ENCODE results near the gene AAR2. TPM values are rescaled to one million over a fixed set of nuclear protein-coding genes. Genes with fewer than 3 reads are reported as not detected.

The AAR2 gene
- total RNA-seq, 2 experiments from 2014 or later: 20.5 to 22.7 TPM

DNA sequence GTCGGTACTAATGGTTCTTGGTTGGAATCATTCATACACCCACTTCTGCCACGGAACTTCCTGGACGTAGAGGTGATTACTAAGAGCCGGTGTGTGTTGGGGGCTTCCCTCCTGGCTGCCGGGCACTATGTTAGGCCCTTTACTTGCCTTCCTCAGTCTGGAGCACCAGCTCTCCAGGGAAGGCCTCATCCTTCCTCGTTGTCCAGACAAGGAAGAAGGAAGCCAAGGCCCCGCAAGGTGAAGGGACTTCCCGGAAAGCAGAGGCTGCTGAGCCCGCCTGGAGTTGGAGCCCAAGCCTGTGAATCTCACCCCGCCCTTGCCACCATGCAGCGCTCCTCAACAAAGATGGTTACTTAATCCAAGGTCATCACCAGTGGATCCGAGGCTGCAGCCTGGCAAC is 26.2 kb downstream of the AAR2 start:
- DNase-seq (no peak), ATAC-seq (no peak)
- Mint-ChIP-seq H3K9me3 (ENCODE audit: insufficient read depth) (no peaks in the 10 kb centered on the region), H3K36me3 (ENCODE audit: low read depth) (peaks cover 3% of the 10 kb centered on the region), H3K4me1 (ENCODE audit: low read depth) (no peaks in the 10 kb centered on the region), H3K4me3 (no peak overlapping the region), H3K27me3 (ENCODE audit: low read depth) (no peaks in the 10 kb centered on the region), H3K27ac (no peak overlapping the region)
- POLR2A ChIA-PET: no interaction called here
- CTCF ChIA-PET: no interaction called here

DNA sequence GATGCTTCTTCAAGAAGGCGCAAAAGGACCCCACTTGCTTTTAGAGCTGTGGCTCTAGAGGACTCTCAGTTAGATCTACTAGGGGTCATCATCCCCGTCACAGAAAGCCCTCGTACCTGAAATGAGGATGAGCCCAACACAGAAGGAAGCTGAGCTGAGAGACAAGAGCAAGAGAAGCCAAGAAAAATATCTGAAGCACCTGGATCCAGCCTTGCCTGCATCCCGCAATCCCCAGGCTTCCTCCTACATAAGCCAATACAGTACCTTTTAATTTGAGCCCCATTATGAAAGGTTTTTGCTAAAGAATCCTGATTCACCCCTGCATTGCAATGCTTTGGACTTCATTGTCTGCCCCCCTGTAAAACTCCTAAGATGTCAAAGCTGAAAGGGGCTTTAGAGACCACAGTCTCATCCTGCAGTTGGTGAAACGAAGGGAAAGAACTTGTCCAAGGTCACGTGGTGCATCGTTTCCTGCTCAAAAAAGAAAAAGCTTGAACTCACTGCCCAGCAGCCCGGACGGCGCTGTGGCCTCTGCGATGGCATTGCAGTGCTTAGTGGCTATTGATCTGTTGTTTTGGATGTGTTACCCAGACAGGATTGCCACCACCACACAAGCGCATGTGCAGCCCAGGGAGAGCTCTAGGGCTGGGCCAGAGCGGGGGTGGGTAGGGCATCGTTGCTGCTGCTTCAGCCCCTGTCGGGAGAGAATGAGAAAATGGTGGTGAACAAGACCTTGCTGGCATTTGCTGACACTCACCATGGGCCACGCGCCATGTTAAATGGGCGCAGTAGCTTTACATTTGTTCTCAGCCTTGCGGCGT is 28.4 kb downstream of the AAR2 start:
- ATAC-seq (no peak), DNase-seq (no peak)
- no peak overlapping the region for H3K4me3 Mint-ChIP-seq
- H3K36me3 Mint-ChIP-seq (ENCODE audit: low read depth): no peaks in the 10 kb centered on the region
- H3K27ac Mint-ChIP-seq: no peak overlapping the region
- no peaks in the 10 kb centered on the region for H3K27me3 Mint-ChIP-seq (ENCODE audit: low read depth)
- H3K4me1 Mint-ChIP-seq (ENCODE audit: low read depth): no peaks in the 10 kb centered on the region
- ChIA-PET CTCF (no interaction called here), POLR2A (interaction anchor here (0.6 kb wide), 1 partner anchor 245 kb away, joined by 4 read pairs; no protein-coding TSS in a partner anchor)
- no peaks in the 10 kb centered on the region for H3K9me3 Mint-ChIP-seq (ENCODE audit: insufficient read depth)

DNA sequence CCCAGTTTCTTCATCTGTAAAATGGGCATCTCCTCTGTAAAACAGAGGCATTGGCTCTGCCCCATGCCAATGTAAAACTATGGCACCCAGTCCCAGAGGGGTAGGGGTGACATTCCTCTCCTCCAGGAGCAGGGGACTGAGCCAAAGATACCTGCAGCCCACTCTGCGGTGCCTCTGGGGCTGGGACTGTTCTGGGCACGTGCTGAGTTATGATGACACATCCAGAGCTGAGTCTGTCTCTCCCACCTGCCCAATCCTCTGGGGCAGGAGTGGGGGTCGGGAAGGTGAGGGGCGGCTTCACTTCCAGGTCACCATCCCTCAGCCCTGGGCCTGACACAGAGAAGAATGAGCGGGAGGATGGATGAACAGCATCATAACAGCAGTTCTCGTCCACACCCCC is 29.9 kb downstream of the AAR2 start:
- no peak overlapping the region for H3K4me3 Mint-ChIP-seq
- ATAC-seq (no peak), DNase-seq (no peak)
- ChIA-PET CTCF (no interaction called here), POLR2A (no interaction called here)
- H3K27ac Mint-ChIP-seq: no peak overlapping the region
- H3K4me1 Mint-ChIP-seq (ENCODE audit: low read depth): no peaks in the 10 kb centered on the region
- no peaks in the 10 kb centered on the region for H3K36me3 Mint-ChIP-seq (ENCODE audit: low read depth)
- H3K27me3 Mint-ChIP-seq (ENCODE audit: low read depth): no peaks in the 10 kb centered on the region
- H3K9me3 Mint-ChIP-seq (ENCODE audit: insufficient read depth): no peaks in the 10 kb centered on the region

DNA sequence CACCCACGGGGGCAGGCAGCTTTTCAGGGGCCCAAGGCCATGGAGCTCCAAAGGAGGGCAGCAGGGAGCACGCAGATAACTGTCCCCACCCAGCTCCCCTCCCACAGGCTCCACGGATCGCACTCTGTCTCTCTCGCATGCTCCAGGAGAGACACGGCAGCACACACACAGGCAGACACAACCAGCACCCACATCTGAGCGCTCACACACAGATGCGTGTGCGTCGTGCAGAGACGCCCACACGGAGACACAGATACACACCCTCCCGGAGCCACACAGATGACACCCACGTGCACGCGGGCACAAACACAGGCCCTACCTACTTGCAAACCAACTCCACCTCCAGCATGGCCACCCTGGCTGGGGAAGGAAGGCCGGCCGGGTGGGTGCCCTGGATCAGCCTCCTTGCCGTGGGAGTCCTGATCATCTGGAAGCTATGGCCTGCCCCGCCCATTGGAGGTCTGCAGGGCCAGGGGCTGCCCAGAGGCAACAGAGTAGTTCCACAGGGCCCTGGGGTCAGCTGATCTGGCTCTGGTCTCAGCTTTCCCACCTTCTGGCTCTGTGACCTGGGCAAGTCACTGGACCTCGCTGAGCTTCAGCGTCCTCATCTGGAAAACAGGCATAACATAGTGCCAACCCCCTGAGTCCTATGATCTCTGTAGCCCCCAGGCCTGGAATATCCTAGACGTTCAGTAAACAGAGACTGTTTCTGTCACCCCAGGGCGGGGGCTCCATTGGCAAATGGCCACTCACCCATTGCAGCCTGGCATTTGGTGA is 31.5 kb downstream of the AAR2 start:
- CTCF ChIA-PET: interaction anchor here (2.2 kb wide), 1 partner anchor 66 kb away, joined by 5 read pairs; no protein-coding TSS in a partner anchor
- H3K36me3 Mint-ChIP-seq (ENCODE audit: low read depth): no peaks in the 10 kb centered on the region
- ATAC-seq (no peak), DNase-seq (no peak)
- no peaks in the 10 kb centered on the region for H3K9me3 Mint-ChIP-seq (ENCODE audit: insufficient read depth)
- no peaks in the 10 kb centered on the region for H3K27me3 Mint-ChIP-seq (ENCODE audit: low read depth)
- POLR2A ChIA-PET: no interaction called here
- H3K4me3 Mint-ChIP-seq: no peak overlapping the region
- no peaks in the 10 kb centered on the region for H3K4me1 Mint-ChIP-seq (ENCODE audit: low read depth)
- no peak overlapping the region for H3K27ac Mint-ChIP-seq

DNA sequence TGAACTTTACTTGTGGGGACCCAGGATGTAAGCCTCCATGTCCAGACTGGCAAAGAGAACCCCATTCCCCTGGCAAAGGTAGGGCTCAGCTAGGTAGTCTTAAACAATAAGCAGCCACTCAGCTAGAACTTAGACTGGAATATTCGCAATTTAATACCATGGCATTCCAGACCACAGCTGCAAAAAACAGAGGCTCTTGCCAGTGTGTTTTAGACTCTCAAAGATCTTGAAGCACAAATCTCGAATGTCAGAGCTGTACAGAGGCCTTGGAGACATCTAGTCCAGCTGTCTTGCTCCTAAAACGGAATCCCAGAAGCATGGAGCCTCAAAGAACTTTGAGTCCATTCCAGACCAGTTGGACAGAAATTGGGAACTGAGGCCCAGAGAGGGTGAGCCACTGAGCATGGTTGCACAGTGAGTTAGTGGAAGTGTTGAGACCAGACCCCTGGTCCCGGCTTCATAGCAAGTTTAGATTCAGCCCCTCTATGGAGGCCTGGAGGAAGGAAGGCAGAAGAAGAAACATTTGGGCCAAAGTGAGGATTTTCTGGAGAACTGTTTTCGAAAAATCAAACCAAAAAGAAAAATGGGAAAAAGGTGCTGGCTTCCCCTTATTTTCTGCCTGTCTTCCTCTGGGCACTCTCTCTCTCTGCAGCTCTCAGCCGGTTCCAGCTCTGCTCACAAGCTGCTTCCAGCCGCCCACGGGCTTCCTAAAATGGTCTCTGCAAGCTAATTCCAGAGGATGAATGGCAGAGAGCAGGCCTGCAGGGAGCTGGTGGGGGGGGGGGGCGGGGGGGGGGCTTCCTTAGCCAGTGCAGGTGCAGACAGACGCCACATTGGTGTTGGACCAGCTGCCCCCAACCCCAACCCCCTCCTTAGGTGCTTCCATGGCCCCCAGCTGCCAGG is 32.4 kb downstream of the AAR2 start:
- no peaks in the 10 kb centered on the region for H3K27me3 Mint-ChIP-seq (ENCODE audit: low read depth)
- H3K4me3 Mint-ChIP-seq: no peak overlapping the region
- H3K4me1 Mint-ChIP-seq (ENCODE audit: low read depth): no peaks in the 10 kb centered on the region
- ATAC-seq (no peak), DNase-seq (no peak)
- no peaks in the 10 kb centered on the region for H3K36me3 Mint-ChIP-seq (ENCODE audit: low read depth)
- POLR2A ChIA-PET: no interaction called here
- CTCF ChIA-PET: interaction anchor here (2.2 kb wide), 1 partner anchor 66 kb away, joined by 5 read pairs; no protein-coding TSS in a partner anchor
- H3K27ac Mint-ChIP-seq: no peak overlapping the region
- no peaks in the 10 kb centered on the region for H3K9me3 Mint-ChIP-seq (ENCODE audit: insufficient read depth)

DNA sequence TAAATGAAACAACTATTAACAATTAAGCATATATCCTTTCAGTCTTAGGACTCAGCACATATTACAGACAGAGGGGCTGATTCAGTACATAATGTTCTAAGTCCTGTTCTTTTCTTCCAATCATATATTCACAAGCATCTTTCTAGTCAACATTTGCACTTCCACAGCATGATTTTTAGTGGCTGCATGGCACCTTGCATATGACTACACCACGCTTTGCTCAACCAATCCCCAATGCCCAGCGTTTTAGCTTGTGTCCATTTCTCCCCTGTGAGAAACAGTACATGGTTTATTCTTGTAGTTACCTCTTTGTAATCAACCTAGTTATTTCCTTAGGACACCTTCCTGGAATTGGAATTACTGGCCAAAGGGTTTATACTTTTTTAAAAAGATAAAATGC is 33.2 kb downstream of the AAR2 start:
- no peak for ATAC-seq
- H3K4me3 Mint-ChIP-seq: no peak overlapping the region
- DNase-seq: no peak
- H3K27me3 Mint-ChIP-seq (ENCODE audit: low read depth): no peaks in the 10 kb centered on the region
- POLR2A ChIA-PET: no interaction called here
- no peaks in the 10 kb centered on the region for H3K36me3 Mint-ChIP-seq (ENCODE audit: low read depth)
- H3K27ac Mint-ChIP-seq: no peak overlapping the region
- CTCF ChIA-PET: interaction anchor here (2.2 kb wide), 1 partner anchor 67 kb away, joined by 5 read pairs; no protein-coding TSS in a partner anchor
- no peaks in the 10 kb centered on the region for H3K9me3 Mint-ChIP-seq (ENCODE audit: insufficient read depth)
- H3K4me1 Mint-ChIP-seq (ENCODE audit: low read depth): no peaks in the 10 kb centered on the region

DNA sequence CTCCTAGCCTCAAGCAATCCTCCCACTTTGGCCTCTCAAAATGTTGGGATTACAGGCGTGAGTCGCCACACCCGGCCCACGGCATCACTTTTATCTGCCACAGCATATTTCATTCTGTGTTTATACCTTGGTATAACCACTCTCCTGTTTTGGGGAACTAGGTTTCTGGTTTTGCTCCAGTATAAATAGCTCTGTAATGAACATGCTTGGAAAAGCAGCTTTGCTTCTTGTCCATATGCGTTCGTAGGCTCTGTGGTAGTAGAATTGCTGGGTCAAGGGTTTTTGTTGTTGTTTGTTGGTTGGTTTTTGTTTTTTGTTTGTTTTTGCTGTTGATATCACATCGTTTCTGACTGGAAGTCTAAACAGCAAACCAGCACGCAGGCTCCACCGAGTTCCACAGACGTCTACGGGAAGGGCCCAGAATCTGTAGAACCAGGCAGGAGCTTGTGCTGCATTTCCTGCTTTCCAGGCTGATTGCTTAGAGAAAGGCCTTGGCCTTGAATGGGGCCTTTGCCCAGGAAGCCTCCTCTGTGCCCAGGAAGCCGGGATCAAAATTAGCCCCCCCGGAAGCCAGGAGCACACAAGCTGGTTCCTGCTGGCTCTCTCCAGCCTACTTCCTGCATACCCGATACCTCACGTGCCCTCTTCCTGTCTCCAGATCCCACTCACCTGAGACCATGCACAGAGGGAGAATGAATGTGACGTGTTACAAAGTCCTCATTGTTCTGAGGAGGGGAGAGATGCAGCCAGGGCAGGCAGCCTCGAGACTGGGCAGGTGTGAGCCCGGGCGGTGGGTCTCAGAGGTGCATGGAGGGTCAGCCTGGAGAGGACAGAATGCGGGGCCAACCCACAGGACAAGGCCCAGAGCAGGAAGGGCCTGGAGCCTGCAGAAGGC is 34.7 kb downstream of the AAR2 start:
- no peak for DNase-seq
- POLR2A ChIA-PET: no interaction called here
- Mint-ChIP-seq H3K4me3 (no peak overlapping the region), H3K4me1 (ENCODE audit: low read depth) (no peaks in the 10 kb centered on the region), H3K27ac (no peak overlapping the region), H3K27me3 (ENCODE audit: low read depth) (no peaks in the 10 kb centered on the region), H3K9me3 (ENCODE audit: insufficient read depth) (no peaks in the 10 kb centered on the region), H3K36me3 (ENCODE audit: low read depth) (no peaks in the 10 kb centered on the region)
- CTCF ChIA-PET: interaction anchor here (3.9 kb wide), 1 partner anchor 169 kb away, joined by 29 read pairs; no protein-coding TSS in a partner anchor
- ATAC-seq: no peak

DNA sequence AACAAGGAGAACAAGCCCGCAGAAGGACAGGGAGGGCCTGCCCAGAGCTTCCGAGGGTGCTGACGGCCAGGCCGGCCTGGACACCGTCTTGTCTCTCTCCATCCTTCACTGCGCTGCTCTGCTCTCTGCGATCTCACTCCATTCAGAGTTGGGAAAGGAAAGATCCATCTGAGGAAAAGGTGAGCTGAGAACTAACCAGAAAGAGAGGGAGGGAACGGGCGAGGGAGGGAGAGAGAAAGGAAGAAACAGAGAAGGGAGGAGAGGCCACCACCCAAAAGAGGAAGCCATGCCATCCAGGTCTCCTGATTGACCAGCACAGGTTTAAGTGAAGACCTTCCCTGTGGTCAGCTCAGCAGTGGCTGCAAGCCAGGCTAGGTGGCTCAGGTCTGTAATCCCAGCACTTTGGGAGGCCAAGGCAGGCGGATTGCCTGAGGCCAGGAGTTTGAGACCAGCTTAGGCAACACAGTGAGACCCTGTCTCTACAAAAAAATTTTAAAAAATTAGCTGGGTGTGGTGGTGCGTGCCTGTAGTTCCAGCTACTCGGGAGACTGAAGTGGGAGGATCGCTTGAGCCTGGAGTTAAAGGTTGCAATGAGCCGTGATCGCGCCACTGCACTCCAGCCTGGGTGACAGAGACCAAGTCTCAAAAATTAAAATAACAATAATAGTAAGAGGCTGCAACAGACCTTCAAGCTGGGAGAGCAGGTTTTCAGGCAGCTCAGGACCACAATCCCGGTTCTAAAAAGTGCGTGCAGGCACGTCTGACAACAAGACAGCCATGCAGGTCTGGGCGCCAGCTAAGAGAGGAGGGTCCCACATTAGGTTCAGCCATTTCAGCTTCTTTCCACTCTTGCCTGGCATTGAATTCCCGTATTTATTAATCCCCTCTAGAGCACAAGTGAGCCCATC is 35.6 kb downstream of the AAR2 start:
- Mint-ChIP-seq H3K4me3 (no peak overlapping the region), H3K9me3 (ENCODE audit: insufficient read depth) (no peaks in the 10 kb centered on the region), H3K27ac (no peak overlapping the region), H3K4me1 (ENCODE audit: low read depth) (no peaks in the 10 kb centered on the region), H3K27me3 (ENCODE audit: low read depth) (no peaks in the 10 kb centered on the region), H3K36me3 (ENCODE audit: low read depth) (no peaks in the 10 kb centered on the region)
- ChIA-PET CTCF (interaction anchor here (2.6 to 3.9 kb wide), 2 partner anchors 128 to 168 kb away, joined by 12 to 29 read pairs; no protein-coding TSS in a partner anchor), POLR2A (no interaction called here)
- ATAC-seq: no peak
- no peak for DNase-seq

DNA sequence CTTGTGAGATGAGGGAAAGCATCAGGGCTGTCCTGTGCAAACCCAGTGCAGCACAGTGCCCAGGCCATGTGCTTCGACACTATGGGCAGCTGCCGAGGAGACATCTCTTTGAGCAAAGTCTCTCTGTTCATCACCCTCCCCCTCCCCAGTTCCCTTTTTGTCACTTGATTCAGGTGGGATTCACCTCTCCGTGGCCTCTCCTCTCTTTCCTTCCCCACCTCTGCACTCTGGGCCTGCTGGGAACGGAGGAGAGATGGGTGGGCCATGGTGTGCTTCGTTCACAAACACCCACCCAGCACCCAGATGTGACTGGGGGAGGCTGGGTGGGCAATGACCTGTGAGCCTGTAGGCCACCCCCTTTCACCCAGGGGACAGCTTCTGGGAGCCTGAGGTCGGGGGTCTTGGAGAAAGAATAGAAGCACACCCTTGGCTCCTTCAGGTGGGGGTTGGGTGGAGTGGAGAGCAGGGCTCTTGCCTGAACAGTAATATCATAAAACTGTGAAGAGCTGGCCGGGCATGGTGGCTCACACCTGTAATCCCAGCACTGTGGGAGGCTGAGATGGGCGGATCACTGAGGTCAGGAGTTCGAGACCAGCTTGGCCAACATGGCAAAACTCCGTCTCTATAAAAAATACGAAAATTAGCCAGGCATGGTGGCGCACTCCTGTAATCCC is 36.4 kb downstream of the AAR2 start:
- CTCF ChIA-PET: interaction anchor here (0.9 to 3.9 kb wide), 7 partner anchors 35 to 170 kb away, joined by 3 to 29 read pairs (median 3); no protein-coding TSS in a partner anchor
- Mint-ChIP-seq H3K4me3 (no peak overlapping the region), H3K9me3 (ENCODE audit: insufficient read depth) (no peaks in the 10 kb centered on the region), H3K27me3 (ENCODE audit: low read depth) (no peaks in the 10 kb centered on the region), H3K36me3 (ENCODE audit: low read depth) (no peaks in the 10 kb centered on the region), H3K27ac (no peak overlapping the region), H3K4me1 (ENCODE audit: low read depth) (no peaks in the 10 kb centered on the region)
- no peak for ATAC-seq
- no peak for DNase-seq
- POLR2A ChIA-PET: no interaction called here

Data from activated CD8-positive, alpha-beta T cell treated with anti-CD3 and anti-CD28 coated beads, Interleukin-2, amount 10 ng/mL, durations not matched to agents 7 days and 5 days (primary cell).